Stimulated activated CD8-positive, alpha-beta memory T cell treated with anti-CD3 and anti-CD28 coated beads, Interleukin-15, amount 100 ng/mL, for 1 hour (primary cell): ENCODE data around the gene KRT17.
"Not testable (repeated sequence)": the region's sequence is repeated elsewhere in the genome, so short reads cannot be mapped to it uniquely, and the experiment has no call there.

Experiments used
- DNase-seq: peaks from one replicate; pipeline ENCODE4 v3.0.0-alpha.2; 2020; ENCODE audit warnings: low read depth

Gene KRT17

DNA sequence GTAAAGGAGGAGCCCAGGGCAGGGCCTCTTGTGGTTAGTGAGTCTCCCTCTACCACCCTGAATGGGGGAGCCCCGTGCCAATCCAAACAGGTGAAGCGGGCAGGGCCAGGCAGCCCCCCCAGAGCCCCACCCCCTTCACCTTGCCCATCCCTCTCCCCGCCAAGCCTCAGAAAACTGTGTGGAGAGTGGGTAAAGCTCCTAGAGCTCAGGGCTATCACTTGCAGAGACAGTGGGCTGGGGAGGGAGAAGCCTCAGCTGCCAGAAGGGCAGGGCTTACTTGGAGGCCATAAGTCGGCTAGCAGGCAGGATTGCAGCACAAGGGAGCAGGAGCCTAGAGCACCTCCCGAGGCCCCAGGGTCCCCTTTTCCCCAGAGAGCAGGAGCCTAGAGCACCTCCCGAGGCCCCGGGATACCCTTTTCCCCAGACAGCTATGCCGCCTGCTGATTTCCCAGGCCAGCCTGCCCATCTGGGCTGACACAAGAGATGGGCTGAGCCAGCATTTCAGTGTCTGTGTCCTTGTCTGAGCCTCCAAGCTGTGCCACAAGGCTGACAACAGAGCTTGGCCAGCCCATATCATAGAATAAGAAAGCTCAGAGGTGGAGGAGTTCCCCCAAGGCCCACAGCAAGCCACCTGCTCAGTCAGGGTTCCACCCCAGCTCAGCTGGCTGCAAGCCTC, 30.9 kb downstream of the KRT17 start:
- DNase-seq, result no peak

DNA sequence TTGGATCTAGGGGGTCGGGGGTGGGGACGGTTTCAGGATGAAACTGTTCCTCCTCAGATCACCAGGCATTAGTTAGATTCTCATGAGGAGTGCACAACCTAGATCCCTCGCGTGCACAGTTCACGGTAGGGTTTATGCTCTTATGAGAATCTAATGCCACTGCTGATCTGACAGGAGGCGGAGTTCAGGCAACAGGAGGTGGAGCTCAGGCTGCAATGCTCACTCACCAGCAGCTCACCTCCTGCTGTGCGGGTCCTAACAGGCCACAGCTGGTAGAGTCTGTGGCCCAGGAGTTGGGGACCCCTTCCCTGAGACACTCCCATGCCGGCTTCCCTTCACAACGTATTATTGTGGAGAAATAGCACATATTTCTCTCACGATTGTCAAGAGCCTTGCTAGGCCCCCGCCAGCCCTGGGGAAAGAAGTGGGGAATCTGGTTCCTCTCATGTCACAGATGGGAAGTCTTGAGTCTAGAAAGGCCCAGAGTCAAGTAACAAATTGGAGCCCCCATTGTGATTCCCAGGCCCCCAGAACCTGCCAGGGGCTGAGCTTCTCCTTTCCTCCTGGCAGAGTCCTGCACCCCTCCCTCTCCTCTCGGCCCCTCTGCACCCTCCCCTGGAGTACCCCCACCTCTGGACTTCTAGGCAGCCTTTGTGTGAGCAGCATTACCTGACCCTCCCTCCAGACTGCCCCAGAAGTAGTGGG, 31.6 kb downstream of the KRT17 start:
- no peak for DNase-seq

DNA sequence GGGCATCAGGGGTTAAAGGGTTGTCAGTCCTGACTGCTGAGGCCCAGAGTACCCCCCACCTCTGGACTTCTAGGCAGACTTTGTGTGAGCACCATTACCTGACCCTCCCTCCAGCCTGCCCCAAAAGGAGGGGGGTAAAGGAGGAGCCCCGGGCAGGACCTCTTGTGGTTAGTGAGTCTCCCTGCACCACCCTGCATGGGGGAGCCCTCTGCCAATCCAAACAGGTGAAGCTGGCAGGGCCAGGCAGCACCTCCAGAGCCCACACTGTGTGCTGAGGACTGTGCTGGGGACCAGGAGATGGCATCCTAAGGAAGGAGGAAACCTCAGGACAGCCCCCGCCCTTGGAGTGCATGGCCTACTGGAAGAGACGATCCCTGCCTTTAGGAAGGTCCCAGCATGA, 35.1 kb downstream of the KRT17 start:
- DNase-seq, result no peak

DNA sequence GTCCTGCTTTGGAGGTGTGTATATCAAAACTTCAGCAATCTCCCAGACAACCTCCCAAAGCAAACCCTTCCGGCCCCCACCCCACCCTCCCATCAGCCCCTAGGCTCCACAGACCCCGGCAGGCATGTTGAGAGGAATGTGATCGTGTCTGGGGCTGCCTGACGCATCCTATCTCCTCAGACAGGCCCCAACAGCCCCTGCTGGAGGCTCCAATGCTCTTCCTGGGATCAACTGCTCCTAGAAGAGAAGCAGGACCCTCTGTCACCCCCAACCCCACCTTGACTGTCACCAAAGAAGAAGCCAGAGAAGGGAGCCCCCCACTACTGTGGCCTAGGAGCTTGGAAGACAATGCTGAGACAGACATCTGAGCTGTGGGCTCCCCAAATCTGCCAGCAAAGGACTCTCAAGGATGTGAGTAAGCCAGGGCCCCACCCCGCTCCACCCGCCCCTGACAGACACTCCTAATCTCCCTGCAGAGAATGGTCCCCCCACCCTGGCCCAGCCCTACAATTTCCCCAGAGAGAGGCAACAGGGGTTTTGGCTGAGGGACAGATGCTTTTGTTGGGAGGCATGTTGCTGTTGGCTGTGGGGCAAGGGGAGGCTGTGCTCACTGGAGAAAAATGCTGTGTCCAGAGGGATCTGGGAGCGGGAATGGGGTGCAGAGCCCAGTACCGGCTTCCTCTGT, 36.1 kb downstream of the KRT17 start:
- no peak for DNase-seq

DNA sequence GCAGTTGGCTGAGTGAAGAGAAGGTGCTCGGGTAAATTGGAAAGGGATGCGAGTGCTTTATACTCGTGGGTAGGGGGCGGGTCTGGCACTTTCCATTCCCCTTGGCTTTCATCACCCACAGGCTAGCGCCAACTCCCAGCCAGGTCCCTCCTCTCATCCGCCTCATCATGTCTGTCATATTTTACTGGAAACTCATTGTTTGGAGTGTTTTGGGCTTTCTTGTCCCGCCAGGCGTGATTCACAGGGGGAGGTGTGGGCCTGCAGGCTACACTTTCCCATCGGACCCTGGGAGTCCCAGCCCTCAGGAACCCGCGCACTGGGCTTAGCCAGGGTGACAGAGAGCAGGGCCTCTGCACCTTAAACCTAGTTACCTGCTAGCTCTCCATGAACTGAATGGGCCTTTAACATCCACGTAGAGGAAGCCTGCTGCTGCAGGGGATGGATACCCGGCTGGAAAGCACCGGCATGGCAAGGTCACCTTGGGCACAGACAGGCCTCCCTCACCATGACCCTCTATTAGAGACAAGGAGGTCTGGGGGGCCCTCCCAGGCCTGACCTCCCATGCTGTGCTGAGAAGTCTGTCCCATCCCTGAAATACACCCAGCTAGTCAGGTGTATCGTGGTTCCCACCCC, 37.4 kb downstream of the KRT17 start, which contains the start of gene KRT14:
TSS of gene KRT14 (minus strand) at position 33 of the 633 bp plus-strand sequence. CDS start 61 bp downstream, outside the sequence.
- no peak for DNase-seq

DNA sequence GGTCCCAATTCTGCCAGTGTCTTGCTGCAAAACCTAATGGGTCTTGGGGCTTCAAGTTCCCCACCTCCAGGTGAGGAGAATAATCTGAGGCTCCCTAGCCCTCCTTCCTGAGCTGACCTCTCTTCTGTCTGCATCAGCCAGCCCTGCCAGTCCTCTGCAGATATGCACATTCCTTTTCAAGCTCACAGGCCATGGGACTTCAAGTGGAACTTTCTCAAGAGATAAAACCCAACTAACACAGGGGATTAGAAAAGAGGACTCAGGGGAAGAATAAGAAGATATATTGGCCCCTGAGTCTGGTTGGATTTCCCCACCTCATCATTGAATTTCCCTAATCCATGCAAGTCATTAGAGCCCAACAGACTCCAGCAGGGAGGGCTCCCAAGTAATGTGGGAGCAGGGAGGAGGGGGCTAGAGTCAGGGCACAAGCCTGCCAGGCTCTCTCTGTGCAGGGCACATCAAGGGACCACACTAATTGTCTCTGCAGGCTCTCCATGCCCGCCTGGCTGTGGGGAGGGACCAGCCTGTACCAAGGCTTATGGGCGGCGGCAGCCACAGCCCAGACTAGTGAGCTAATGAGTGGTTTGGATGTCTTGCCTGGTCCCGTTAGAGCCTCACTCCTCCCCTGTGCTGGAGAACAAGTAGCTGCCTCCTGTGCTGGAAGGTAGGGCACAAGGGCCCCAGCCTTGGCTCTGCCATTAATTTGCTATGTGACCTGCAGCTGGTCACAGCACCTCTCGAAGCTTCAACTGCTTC, 38.9 kb downstream of the KRT17 start:
- no peak for DNase-seq

DNA sequence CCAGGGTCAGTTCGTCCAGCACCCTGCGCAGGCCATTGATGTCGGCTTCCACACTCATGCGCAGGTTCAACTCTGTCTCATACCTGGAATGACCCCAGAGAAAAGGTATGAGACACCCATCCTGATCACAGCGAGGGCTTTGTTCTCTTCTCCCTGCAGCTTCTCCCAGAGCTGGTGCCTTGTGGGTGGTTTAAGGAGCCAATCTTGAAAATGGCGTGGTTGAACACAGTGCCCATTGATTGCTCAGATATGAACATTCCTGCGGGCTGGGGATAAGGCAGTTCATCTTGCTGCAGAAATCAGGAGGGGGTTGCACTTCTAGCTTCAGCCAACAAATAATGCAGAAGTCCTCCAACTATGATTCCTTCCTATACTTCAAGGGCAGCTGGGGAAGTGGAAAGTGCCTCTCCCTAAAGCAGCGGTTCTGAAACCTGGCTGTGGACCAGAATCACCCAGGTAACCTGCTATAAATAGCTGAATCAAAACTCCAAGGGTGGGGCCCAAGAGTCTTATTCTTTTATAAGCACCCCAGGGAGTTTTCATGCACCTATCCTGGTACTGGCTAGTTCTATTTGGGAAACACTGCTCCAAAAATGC, 39.9 kb downstream of the KRT17 start:
- DNase-seq, result not testable (repeated sequence)

DNA sequence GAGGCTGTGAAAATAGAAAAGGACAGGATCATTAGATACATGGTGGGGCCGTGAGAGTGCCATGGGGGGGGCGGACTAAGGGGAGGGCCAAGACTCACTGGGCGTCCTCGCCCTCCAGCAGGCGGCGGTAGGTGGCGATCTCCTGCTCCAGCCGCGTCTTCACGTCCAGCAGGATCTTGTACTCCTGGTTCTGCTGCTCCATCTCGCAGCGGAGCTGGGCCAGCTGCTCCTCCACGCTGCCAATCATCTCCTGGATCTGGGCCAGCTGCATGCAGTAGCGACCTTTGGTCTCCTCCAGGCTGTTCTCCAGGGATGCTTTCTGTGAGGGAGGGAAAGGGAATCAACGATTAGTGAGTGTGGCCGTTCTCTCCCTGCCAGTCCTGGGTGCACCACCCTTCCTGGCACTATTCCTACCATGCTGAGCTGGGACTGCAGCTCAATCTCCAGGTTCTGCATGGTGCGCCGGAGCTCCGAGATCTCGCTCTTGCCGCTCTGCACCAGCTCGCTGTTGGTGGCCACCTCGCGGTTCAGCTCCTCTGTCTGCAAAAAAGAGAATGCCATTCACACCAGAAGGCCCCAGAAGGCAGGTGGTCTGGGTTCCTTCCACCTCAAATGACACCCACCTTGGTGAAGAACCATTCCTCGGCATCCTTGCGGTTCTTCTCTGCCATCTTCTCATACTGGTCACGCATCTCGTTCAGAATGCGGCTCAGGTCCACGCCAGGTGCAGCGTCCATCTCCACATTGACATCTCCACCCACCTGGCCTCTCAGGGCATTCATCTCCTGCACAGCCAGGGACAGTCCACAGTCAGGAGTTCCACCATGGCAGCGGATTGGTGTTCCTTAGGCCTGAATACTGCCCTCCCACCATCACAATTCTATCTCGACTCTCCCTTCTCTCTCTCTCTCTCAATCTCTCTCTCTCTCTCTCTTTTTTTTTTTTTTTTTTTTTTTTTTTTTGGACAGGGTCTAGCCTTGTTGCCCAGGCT, 40.9 kb downstream of the KRT17 start:
- DNase-seq, result no peak

DNA sequence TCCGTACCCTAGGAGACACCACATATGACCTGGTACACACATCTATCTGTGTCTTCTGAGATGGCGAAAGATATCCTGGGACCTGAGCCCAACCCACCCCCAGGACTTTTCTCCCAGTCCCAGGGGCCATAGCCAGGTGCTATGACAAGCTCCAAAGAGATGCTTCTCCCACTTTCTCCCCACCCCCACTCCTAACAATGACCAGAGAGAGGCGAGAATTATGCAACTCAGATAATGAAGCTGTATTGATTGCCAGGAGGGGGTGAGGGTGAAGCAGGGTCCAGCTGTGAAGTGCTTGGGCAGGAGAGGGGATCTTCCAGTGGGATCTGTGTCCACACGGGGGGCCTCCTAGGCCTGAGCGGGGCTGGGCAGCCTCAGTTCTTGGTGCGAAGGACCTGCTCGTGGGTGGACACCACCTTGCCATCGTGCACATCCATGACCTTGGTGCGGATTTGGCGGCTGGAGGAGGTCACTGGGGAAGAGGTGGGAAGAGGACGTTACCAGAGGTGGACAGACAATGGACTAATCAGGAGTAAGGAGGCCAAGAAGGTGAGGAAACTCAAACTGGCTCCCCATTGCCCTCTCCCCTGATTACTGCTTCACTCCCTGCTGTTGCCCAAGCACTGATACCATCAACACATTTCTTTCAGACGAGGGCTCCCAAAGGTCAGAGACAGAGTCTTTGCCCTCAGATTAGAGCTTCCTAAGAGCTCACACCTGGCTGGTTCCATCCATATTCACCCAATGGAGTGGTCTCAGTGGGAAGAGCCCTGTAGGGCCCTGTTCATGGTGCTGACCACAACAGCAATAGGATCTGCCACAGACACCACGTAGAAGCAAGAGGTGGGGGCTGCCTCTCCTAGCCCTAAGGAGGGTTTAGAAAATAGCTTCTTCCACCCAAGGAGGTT, 42.1 kb downstream of the KRT17 start:
- not testable (repeated sequence) for DNase-seq

DNA sequence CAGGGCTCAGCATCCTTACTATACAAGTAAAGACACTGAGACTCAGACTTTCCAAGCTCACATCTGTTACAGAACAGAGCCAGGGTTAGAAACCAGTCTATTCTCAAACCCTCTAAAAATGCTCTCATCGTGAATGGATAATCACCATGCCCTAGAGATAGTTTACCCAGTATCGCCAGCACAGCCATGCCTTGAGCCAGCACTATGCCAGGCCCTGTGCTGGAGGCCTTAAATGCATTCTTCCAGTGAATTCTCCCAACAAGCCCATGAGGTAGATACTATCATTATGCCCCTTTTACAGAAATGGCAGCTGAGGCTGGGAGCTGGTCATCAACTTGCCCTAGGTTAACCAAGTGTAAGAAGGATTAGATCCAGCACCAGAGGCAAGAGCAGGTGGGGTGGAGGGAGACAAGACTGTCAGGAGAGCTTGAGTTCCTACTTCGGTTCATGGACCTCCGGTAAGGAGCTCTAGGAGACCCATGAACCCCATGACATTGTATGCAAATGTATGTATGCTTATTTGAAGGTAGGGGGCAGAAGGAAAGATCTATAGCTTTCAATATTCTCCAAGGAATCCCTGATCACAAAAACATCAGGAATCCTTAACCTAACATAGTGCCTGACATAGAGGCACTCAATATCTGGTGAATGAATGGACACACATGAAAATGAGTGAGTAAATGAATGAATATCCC, 42.9 kb downstream of the KRT17 start:
- no peak for DNase-seq

DNA sequence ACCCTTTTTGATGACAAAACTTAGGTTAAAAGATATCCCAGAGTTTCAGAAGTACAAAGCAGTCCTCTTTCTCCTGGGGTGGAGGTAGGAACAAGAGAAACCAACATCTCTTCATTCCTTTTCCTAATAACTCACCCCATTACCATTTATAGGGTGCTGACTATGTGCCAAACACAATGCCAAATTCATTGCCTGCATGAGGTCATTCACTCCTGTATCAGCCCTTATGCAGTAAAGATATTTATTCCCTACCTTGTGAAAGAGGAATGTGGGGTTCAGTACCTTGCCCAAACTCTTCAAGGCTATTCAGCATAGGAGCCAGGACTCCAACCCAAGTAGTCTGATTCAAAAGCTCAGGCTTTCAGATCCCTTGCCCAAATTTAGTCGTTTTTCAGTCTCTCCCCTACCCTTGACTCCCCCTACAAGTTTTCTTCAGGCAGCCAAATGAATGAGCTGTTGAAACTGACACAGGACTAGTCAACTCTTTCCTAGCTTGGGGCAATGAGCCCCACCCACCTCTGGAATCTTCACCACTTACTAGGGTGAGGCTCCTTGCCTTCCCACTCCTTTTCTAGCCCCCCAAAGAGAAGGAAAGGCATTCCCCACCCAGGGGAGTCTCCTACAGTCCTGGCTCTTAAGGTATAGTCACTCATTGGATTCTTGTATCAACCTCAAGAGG, 43.5 kb downstream of the KRT17 start:
- no peak for DNase-seq

DNA sequence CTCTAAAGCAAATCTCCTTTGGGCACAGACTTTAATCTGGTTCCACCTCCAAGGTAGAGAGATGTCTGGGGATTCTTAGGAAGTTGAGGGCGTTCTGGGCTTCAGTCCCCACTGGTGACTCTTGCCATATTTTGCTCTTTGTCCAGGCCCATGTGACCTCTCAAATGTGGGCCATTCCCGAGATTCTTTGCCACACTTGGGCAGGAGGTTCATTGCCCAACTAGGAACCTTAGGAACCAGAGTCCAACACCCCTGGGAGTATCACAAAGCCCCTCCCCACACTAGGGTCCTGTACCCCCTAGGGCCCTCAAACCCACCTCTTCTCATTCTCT, 44.2 kb downstream of the KRT17 start:
- no peak for DNase-seq

DNA sequence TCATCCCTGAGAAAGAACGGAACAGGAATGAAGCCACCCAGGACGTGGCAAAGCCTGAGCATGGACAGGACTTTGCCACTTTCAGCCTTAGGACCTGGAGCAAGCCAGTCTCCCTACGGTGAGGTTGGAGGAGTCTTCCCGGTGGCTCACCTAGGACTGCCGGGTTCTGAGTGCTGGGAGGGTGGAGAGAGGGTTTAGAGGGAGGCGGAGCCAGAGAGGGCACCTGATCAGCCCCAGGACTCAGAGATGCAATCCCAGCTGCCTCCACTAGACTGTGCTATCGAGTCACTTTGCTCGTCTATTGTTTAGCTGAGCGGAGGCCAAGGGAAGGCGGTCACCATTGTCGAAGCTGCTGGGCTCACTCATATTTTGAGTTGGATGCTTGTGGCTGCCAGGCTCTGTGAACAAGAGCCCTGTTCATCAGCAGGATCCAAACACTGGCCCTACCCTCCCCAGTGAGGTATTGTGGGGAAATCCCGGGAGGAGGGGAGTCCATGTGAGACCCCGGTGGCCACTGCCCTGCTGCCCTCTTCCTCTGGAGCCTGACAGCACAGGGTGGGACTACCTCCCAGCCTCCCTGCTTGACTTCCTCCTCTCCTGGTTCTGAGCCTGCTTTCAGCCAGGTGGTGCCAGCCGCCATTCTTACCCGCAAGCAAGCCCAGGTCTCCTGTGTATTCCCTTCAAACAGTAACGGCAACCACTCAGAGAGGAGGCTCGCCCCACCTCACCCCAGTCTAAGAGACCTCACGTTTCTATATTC, 44.7 kb downstream of the KRT17 start:
- peak; percentile 27 for DNase-seq

DNA sequence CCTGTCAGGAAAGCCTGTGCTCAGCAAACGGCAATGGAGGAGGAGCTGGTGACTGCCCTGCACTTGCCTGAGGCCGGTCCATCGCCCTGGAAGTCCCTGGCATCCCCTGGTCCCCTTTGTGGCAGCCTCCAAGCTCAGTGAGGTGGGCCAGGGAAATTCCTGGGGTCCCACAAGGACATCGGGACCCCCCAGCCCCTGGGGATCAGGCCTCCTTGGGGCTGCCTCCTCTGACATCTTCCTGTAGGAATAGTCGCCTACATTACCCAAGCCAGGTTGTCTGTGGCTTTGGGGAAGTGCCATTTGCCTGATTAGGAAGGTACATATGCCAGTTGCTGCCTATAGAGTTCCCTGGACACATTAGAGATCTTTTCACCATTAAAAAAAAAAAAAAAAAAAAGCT, 45.4 kb downstream of the KRT17 start:
- no peak for DNase-seq

DNA sequence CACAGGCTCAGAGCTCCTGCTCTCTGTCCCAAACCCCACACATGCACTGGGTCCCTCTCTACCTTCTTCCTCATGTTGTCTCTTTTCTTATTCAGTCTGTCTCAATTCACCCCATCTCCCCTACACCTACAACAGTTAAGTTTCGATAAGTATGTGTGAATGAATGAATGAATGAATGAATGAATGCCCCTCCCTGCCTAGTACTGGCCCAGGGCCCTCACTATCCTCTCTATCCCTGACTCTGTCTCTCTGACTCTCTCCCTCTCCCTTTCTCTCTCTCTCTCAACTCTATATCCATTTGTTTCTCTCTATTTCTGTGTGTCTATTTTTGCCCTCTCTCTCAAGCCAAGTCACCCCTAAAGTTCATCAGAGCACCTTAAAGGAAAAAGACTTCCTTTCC, 45.8 kb downstream of the KRT17 start:
- no peak for DNase-seq

DNA sequence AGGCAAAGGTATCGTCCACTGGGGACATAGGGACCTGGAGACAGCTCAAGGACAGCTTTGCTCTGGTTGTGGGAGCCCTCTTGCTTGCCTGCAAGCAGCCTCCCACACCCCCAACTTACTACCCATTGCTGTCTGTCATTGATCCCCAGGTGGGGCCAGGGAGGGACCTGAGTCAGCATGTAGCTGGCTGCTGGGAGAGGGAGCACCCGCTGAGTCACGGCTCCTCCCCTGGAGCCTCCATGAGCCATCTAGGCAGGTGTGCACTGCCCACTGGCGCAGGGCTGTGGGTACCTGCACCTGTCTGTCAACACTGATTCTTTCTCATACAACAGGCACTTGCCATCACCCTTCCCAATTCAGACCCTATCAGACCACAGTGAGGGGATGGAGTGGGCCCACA, 47.6 kb downstream of the KRT17 start:
- DNase-seq, result not testable (repeated sequence)

DNA sequence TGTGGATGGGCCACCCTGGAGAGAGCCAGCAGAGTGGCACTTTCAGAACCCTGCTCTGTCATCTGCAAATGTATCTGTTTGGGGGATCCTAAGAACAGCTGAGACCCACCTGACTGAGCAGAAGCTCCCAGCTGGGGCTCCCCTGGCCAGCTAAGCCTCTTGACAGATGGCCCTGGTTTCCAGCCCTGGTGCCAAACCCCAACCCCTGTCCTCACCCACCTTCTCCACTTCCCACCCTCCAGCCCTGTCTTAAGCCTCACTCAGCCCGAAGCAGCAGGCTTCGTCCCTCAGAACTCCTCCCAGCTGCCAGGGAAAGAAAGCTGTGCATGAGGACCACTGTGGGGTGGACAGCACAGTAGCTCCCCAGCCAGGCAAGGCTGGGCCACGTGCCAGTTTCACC, 49.0 kb downstream of the KRT17 start:
- DNase-seq, result no peak
